Measurements from ENCODE around the gene KSR1. TPM values are rescaled to one million over a fixed set of nuclear protein-coding genes. Genes with fewer than 3 reads are reported as not detected.
"Not testable (repeated sequence)": the region's sequence is repeated elsewhere in the genome, so short reads cannot be mapped to it uniquely, and the experiment has no call there.

KSR1 gene
- polyA plus RNA-seq, 3 donors, result 45.5 to 90.5 (median 49.0) TPM

- DNase-seq (ENCODE audit: extremely low read depth in 1 of 11, low read depth in 9 of 11, low spot score in 4 of 11), result no peak
These were observed 174.6 kb downstream of the KSR1 start, which contains the start of gene LGALS9 for GRCh38 chr17:27630607-27631410. Gene LGALS9, plus strand, starts transcription at chr17:27631188. Its CDS starts 78 bp downstream, at chr17:27631266.

GRCh38 chr17:27631411-27631760 is 175.1 kb downstream of the KSR1 start:
- no peak for DNase-seq (ENCODE audit: extremely low read depth in 1 of 11, low read depth in 9 of 11, low spot score in 4 of 11)

DNA sequence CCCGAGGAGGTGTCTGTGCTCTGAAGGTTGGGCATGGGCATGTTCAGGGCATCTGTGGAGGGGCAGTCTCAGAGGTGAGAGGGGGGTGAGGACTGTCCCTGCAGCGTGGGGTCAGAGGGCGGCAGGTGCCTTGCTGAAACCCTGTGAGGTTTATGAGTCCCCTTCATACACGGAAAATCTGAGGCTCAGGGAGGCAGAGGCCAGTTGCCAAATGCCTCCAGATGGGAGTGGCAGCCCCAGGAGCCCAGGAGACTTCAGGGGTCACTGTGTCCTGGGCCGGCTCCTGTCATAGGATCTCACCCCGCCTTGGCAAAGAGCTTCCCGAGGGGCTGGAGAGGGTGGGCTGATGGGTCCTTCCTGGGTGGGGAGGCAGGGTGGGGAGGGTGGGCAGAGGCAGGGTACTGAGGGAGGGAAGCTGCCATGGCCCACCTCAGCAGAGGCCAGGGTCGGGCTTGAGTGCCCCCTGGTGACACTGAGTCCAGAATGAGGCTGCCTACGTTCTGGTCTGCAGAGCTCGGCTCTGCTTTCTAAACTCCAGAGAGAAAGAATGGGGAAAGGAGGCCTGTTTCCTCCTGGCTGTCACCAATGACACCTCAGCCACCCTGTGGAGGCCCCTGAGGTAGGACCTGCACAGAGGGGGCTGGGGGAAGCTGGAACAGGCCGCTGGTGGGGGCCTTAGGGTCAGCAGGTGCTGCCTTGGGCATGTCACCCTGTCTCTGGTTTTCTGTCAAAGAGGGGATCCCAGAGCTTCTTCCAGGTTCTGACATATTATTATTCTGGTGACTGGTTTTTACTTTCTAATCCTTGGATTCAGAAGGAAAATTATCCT is 175.9 kb downstream of the KSR1 start:
- DNase-seq (ENCODE audit: extremely low read depth in 1 of 11, low read depth in 9 of 11, low spot score in 4 of 11), result no peak

DNA sequence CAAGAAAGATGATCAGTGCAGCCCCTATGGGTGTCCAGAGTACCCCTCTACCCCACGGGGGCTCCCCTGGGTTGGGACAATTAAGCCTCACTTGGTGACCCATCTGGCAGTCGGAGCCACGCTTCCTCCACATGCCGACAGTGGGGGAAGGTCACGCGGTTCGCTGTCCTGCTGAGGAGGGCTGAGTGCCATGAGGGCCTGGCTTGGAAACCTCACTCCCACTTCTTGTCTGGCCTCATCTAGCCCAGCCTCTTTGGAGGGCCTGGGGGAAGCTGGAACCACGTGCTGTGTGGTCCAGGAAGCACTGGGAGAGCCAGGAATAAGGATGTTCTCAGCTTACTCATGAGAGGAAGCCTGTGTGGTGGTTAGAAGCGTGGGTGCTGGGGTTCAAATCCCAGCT is 176.5 kb downstream of the KSR1 start:
- DNase-seq (ENCODE audit: extremely low read depth in 1 of 11, low read depth in 9 of 11, low spot score in 4 of 11), result peak in 2 of 11 donors; percentile 18 to 23

DNA sequence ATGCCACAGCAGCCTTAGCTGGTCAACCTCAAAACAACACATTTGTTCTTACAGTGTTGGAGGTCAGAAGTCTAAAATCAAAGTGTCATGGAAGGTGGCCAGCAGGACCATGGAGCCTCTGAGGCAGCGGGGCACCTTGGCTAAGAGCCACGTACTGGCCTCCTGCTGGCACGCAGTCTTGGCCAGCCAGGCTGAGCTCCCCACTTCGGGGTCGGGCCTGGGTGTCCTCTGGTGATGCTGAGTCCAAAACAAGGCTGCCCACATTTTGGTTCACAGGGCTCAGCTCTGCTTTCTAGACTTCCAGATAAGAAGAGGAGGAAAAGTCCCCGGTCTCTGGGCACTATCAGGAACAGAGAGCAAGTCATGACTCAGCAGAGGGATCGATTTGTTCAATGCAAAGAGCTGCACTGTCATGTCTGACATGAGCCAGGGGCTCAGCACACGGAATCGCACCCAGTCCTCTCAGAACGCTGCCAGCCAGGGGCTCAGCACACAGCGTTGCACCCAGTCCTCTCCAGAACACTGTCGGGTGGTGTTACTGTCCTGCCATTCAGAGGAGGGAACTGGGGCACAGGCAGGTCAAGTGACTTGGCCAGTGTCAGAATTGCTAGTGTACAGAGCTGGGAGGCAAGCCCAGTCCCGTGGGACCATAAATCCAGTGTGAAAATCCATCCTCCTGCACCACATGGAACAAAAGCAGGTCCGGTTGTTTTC is 177.2 kb downstream of the KSR1 start:
- no peak for DNase-seq (ENCODE audit: extremely low read depth in 1 of 11, low read depth in 9 of 11, low spot score in 4 of 11)

GRCh38 chr17:27634026-27634335 is 177.7 kb downstream of the KSR1 start:
- no peak for DNase-seq (ENCODE audit: extremely low read depth in 1 of 11, low read depth in 9 of 11, low spot score in 4 of 11)

DNA sequence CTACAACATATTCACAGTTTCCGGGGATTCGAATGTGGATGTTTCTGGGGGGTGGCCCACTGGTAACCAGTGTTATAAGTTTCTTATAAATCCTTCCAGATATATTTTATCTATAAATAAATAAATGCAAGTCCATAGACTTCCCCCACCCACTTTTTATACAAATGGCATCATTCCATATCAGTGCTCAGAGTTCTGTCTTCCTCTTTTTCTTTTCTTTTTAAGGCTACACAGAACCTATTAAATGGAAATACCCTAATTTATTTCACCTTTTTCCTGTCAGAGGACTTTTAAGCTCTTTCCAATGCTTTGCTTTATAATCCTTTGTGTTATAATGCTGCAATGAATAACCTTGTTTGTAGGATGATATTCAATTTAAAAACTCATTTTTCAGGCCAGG is 178.5 kb downstream of the KSR1 start:
- DNase-seq (ENCODE audit: extremely low read depth in 1 of 11, low read depth in 9 of 11, low spot score in 4 of 11), result no peak

- no peak for DNase-seq (ENCODE audit: extremely low read depth in 1 of 11, low read depth in 9 of 11, low spot score in 4 of 11)
These were observed 179.1 kb downstream of the KSR1 start for GRCh38 chr17:27635275-27635823.

DNA sequence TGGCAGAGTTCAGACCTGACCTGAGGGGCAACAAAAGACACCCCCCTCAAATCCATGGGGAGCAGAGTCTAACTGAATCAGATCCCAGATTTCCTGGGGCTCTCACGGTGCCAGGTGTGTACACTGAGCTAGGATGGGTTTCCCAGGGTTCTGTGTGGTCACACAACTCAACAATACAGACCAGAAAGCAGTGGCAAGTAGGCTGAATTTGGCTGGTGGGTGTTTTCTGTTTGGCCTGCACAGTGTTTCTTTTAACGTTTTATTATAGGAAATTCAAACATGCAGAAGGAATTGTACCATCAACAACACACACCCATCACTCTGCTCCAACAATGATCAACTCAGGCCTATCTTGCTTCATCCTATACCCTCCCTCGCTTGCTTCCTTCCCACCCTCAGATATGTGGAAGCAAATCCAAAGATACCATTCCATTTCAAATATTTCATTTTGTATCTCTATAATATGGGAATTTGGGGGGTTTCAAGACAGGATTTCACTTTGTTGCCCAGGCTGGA is 179.8 kb downstream of the KSR1 start:
- not testable (repeated sequence) for DNase-seq (ENCODE audit: extremely low read depth in 1 of 11, low read depth in 9 of 11, low spot score in 4 of 11)

DNA sequence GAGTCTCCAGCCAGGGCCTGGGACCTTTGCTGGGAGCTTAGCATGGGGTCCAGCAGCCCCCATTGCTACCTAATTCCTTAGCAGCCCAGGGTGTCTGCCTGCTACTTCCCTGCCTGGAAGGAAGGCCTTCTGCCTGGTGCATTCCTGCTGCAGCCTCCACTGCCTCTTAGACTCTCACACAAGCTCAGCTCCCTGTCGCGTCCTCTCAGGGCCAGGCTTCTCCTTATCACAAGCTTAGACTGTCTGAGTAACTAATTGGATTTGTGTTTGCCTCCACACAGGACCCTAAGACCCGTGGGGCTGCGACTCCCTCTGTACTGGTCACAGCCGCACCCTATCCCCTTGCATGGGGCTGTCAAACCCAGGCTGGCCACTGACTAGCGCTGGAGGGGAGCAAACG is 181.6 kb downstream of the KSR1 start:
- DNase-seq (ENCODE audit: extremely low read depth in 1 of 11, low read depth in 9 of 11, low spot score in 4 of 11), result not testable (repeated sequence)

DNA sequence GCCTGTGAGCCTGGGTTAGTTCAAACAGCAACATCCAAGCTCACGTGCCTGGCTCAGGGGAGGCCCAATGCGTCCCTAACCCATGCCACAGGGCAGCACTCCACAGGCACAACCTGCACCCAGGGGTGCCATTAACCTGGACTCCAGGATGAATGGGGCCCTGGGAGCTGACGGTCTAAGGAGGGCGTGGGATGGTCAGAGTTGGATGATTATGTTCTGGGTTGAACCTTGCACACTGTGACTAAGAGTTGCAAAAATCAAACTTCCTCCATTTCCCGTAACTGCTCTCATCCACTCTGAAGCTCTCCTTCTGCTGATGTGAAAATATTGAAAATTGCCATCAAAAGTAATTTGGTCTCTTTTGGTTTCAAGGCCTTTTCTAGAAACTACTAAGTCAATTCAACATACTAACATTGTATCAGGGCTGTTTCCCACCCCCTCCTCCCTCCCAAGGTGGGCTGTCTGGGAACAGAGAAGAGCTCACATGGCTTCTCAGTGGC is 182.2 kb downstream of the KSR1 start:
- not testable (repeated sequence) for DNase-seq (ENCODE audit: extremely low read depth in 1 of 11, low read depth in 9 of 11, low spot score in 4 of 11)

- DNase-seq (ENCODE audit: extremely low read depth in 1 of 11, low read depth in 9 of 11, low spot score in 4 of 11), result no peak
These were observed 184.5 kb downstream of the KSR1 start for GRCh38 chr17:27640790-27641189.

DNA sequence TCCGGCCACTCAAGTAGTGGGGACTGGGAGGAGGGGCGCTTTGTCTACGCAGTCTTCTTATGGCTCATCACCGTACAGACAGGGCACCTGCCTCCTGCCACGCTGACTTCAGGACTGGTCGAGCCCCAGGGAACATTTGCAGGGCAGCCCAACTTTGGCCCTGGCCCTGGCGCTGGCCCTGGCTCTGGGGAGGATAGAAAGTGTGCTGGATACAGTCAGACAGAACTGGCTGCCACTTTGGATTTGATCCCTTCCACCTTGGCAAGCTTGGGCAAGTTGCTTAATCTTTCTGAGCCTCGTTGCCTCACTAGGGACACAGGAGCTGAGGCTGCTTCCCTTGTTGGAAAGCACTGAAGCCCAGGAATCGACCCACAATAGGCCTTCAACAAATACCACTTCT is 188.3 kb downstream of the KSR1 start:
- DNase-seq (ENCODE audit: extremely low read depth in 1 of 11, low read depth in 9 of 11, low spot score in 4 of 11), result no peak

GRCh38 chr17:27645621-27646020 is 189.4 kb downstream of the KSR1 start:
- DNase-seq (ENCODE audit: extremely low read depth in 1 of 11, low read depth in 9 of 11, low spot score in 4 of 11), result not testable (repeated sequence)

- no peak for DNase-seq (ENCODE audit: extremely low read depth in 1 of 11, low read depth in 9 of 11, low spot score in 4 of 11)
These were observed 190.0 kb downstream of the KSR1 start for GRCh38 chr17:27646232-27646631.

GRCh38 chr17:27647765-27648164 is 191.5 kb downstream of the KSR1 start:
- no peak for DNase-seq (ENCODE audit: extremely low read depth in 1 of 11, low read depth in 9 of 11, low spot score in 4 of 11)

DNA sequence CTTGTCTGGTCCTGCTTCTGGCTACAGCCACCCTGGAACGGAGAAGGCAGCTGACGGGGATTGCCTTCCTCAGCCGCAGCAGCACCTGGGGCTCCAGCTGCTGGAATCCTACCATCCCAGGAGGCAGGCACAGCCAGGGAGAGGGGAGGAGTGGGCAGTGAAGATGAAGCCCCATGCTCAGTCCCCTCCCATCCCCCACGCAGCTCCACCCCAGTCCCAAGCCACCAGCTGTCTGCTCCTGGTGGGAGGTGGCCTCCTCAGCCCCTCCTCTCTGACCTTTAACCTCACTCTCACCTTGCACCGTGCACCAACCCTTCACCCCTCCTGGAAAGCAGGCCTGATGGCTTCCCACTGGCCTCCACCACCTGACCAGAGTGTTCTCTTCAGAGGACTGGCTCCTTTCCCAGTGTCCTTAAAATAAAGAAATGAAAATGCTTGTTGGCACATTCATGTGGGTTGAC is 192.9 kb downstream of the KSR1 start:
- not testable (repeated sequence) for DNase-seq (ENCODE audit: extremely low read depth in 1 of 11, low read depth in 9 of 11, low spot score in 4 of 11)

DNA sequence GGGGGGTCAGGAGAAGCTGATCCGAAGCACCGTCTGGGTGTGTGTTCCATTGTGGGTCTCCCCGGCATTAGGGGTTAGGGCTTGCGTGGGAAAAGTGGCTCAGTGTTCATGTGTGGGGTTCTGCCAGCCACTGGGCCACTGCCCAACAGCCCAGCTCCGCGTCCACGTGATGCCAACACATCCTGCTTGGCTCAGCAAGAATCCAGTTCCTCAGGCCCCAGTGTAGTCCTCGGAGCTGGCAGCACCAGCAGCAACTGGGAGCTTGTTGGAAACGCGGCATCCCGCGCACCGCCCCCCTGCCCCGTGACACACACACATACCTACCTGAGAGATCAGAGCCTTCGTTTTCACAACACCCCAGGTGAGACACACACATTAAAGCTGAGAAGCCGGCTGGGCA is 193.7 kb downstream of the KSR1 start:
- DNase-seq (ENCODE audit: extremely low read depth in 1 of 11, low read depth in 9 of 11, low spot score in 4 of 11), result no peak

DNA sequence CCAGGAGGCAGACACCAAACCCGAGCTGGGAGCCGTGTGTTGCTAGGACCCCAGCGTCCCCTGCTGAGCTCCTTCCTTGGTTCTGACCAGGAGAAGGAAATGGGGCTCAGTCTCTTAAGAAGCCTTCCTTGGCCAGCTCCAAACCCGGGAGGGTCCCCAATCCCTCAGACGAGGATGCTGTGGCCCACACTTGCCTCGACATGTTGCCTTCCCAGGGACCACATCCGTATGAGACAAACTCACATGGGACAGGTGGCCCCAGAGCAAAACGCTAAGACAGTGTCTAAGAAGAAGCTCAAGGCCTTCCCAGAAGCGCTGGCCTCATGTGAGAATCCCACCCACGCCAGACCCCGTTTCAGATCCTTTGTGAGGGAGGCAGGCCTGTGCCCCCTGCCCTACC is 194.6 kb downstream of the KSR1 start:
- no peak for DNase-seq (ENCODE audit: extremely low read depth in 1 of 11, low read depth in 9 of 11, low spot score in 4 of 11)

Measured in renal cortex interstitium (tissue), 11 donors.